Mesothelial cell of epicardium (in vitro differentiated cells): ENCODE data around the gene PDZRN4. TPM values are rescaled to one million over a fixed set of nuclear protein-coding genes. Genes with fewer than 3 reads are reported as not detected.

Source experiments
- DNase-seq, 2 experiments: peaks; one replicate each; pipeline ENCODE4 v3.0.0; 2021; ENCODE audit warnings: low spot score in 2 of 2; ENCODE audit not compliant: unreplicated experiment in 2 of 2
- H3K27ac Mint-ChIP-seq: 2 replicates; pipeline ENCODE4 v1.8.0; 2021; ENCODE audit warnings: mixed read lengths
- H3K27me3 Mint-ChIP-seq: 2 replicates; pipeline ENCODE4 v1.8.0; 2021; ENCODE audit warnings: low read depth, mixed read lengths
- H3K36me3 Mint-ChIP-seq: 2 replicates; pipeline ENCODE4 v1.8.0; 2021; ENCODE audit warnings: mixed read lengths
- H3K4me1 Mint-ChIP-seq: 2 replicates; pipeline ENCODE4 v1.8.0; 2021; ENCODE audit warnings: mixed read lengths
- H3K4me3 Mint-ChIP-seq: 2 replicates; pipeline ENCODE4 v1.8.0; 2021; ENCODE audit warnings: mild to moderate bottlenecking, moderate library complexity, mixed read lengths
- H3K9me3 Mint-ChIP-seq: 2 replicates; pipeline ENCODE4 v1.8.0; 2021; ENCODE audit warnings: mixed read lengths
- CTCF ChIP-seq: fragments of 200-600 bp; sonication (generic); IDR thresholded peaks from one replicate; pipeline ENCODE4 v1.5.0; 2021; ENCODE audit warnings: antibody characterized with exemption; ENCODE audit not compliant: unreplicated experiment
- total RNA-seq: library from RNA; stranded (reverse); gene quantifications from 3 replicates; pipeline ENCODE4 v1.2.1, GENCODE V29; 2021

PDZRN4 gene
- total RNA-seq, 1 donor from 2014 or later: 1.5 TPM

- DNase-seq: no peak
- no peaks in the 10 kb centered on the region for H3K36me3 Mint-ChIP-seq
- no peak for TF ChIP-seq CTCF
- H3K9me3 Mint-ChIP-seq: no peaks in the 10 kb centered on the region
- no peak overlapping the region for H3K4me3 Mint-ChIP-seq
- peaks cover 21% of the 10 kb centered on the region for H3K4me1 Mint-ChIP-seq
- H3K27ac Mint-ChIP-seq: no peak overlapping the region
- no peaks in the 10 kb centered on the region for H3K27me3 Mint-ChIP-seq
Measured at GRCh38 chr12:41228066-41228820, 40.1 kb downstream of the PDZRN4 start.

- Mint-ChIP-seq H3K4me3 (no peak overlapping the region), H3K27ac (no peak overlapping the region), H3K9me3 (no peaks in the 10 kb centered on the region), H3K27me3 (no peaks in the 10 kb centered on the region), H3K4me1 (peaks cover 24% of the 10 kb centered on the region), H3K36me3 (no peaks in the 10 kb centered on the region)
- no peak for DNase-seq
- no peak for TF ChIP-seq CTCF
Measured at GRCh38 chr12:41230756-41231155, 42.6 kb downstream of the PDZRN4 start.

- Mint-ChIP-seq H3K27ac (no peak overlapping the region), H3K36me3 (no peaks in the 10 kb centered on the region), H3K9me3 (no peaks in the 10 kb centered on the region), H3K27me3 (no peaks in the 10 kb centered on the region), H3K4me1 (peaks cover 23% of the 10 kb centered on the region), H3K4me3 (no peak overlapping the region)
- TF ChIP-seq CTCF: no peak
- no peak for DNase-seq
Measured at GRCh38 chr12:41234692-41235091, 46.6 kb downstream of the PDZRN4 start.

- H3K4me1 Mint-ChIP-seq: peaks cover 5% of the 10 kb centered on the region
- DNase-seq: no peak
- no peak for TF ChIP-seq CTCF
- H3K27ac Mint-ChIP-seq: no peak overlapping the region
- no peaks in the 10 kb centered on the region for H3K27me3 Mint-ChIP-seq
- H3K4me3 Mint-ChIP-seq: no peak overlapping the region
- H3K9me3 Mint-ChIP-seq: peaks cover 5% of the 10 kb centered on the region
- H3K36me3 Mint-ChIP-seq: no peaks in the 10 kb centered on the region
Measured at GRCh38 chr12:41242603-41243002, 54.5 kb downstream of the PDZRN4 start.

GRCh38 chr12:41248391-41248790 lies 60.3 kb downstream of the PDZRN4 start:
- no peak overlapping the region for H3K27ac Mint-ChIP-seq
- H3K36me3 Mint-ChIP-seq: no peaks in the 10 kb centered on the region
- H3K27me3 Mint-ChIP-seq: no peaks in the 10 kb centered on the region
- H3K9me3 Mint-ChIP-seq: peaks cover 12% of the 10 kb centered on the region
- no peak for DNase-seq
- H3K4me3 Mint-ChIP-seq: no peak overlapping the region
- TF ChIP-seq CTCF: no peak
- H3K4me1 Mint-ChIP-seq: no peaks in the 10 kb centered on the region

GRCh38 chr12:41250748-41251147 lies 62.6 kb downstream of the PDZRN4 start:
- Mint-ChIP-seq H3K27ac (no peak overlapping the region), H3K4me3 (no peak overlapping the region), H3K27me3 (no peaks in the 10 kb centered on the region), H3K36me3 (no peaks in the 10 kb centered on the region), H3K4me1 (no peaks in the 10 kb centered on the region), H3K9me3 (peaks cover 21% of the 10 kb centered on the region)
- no peak for TF ChIP-seq CTCF
- DNase-seq: no peak
